ENCODE data around the gene NOTCH4.

Gene NOTCH4

DNA sequence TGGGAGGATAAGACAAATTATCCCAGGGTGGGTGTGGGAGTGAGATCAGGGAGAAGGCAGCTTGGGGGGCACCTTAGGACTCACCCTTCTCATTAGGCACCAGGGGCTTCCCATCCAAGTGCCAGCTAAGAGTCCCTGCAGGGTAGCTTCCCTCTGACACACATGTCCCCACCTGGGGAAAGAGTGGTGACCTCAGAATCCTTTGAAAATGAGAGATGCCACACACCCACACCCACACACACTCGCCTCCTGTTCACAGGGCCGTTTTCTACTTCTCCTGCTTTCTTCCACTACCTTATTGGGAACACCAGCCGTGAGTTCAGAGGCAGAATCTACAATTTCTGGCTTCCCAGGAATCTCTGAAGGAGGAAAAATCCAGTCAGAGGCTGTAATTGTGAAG, 40.8 kb downstream of the NOTCH4 start:
- TF ChIP-seq CEBPB (IDR thresholded peaks at IDR 0.05) (no peak), CREB1 (IDR thresholded peaks at IDR 0.05; ENCODE audit: low read depth) (no peak)
- TF ChIP-seq, protein P1, sequence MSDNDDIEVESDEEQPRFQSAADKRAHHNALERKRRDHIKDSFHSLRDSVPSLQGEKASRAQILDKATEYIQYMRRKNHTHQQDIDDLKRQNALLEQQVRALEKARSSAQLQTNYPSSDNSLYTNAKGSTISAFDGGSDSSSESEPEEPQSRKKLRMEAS (IDR thresholded peaks at IDR 0.05): no peak

DNA sequence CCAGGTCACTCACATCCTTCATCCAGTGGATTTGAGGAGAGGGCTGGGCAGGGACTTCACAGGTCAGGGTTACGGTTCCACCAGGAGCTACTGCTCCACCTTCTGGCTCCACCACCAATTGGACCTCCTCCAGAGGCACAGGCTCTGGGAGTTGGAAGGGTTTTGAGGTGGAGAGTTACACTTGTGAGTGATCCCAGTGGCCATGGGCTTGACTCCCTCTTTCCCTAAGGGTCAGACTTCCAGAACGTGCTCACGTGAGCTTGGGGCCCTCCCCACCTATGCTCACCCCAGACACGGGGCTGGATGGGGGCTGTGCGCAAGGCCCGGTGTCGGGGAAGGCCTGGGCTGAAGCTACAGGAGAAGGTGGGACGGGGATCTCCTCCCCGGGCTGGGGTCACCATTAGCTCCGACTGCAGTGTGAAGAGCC, 41.3 kb downstream of the NOTCH4 start:
- no peak for TF ChIP-seq CREB1 (IDR thresholded peaks at IDR 0.05; ENCODE audit: low read depth)

DNA sequence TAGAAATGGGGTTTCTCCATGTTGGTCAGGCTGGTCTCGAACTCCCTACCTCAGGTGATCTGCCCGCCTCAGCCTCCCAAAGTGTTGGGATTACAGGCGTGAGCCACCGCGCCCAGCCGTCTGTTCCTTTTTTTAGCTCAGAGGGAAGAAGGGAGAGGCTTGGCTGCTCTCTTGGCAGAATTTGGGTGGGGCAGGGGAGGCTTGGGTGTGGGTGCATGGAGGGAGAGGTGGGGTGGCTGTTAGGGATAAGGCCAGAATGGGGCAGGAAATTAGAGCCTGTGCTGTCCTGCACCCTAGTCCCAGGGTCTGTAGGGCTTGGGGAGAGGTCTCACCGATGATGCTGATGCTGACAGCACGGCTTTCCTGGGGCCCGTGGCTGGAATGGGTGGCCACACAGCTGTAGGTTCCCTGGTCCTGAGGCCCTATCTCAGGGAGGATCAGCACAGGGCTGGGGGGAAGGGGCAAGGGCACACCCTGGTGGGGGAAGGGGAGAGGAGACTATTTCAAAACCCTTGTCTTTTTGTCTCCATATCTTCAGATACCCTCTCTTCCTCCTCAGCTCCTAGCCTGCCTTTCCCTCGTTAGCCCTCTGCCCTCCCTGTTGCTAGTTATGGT, 41.8 kb downstream of the NOTCH4 start:
- TF ChIP-seq NFIC (IDR thresholded peaks at IDR 0.05) (no peak), YY1 (IDR thresholded peaks at IDR 0.05; ENCODE audit: low read depth) (no peak), FOXM1 (IDR thresholded peaks at IDR 0.05; ENCODE audit: borderline replicate concordance, low read depth) (no peak)
- TF ChIP-seq, protein P1 (IDR thresholded peaks at IDR 0.05): no peak

DNA sequence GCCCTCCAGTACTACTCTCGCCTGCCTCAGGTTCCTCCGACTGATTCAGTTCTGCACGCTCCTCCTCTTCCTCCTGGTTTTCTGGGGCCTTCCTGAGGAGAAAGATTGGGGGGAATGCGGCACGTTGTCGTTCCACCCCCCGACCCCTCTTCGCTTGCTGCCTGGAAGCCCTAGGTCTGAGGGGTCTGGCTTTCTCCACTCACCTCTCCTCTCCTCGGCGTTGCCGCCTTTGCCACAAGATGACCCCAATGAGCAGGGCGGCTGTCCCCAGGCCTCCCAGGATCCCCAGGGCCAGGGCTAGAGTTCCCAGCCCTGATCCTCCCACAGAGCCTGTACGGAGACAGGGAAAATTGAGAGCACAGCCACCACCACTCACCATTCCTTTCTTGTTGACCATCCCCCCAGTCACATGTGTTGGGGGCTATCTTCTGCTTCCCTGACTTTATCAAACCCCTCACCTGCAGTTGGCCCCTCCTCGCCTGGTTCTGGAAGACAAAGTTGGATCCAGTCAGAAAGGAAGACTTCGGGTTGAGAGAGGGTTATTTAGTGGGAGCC, 42.6 kb downstream of the NOTCH4 start:
- TF ChIP-seq FOXM1 (IDR thresholded peaks at IDR 0.05; ENCODE audit: borderline replicate concordance, low read depth) (no peak), RAD21 (IDR thresholded peaks at IDR 0.05; ENCODE audit: low read depth) (no peak)
- TF ChIP-seq, protein P1 (IDR thresholded peaks at IDR 0.05): no peak
- TF ChIP-seq, protein P2, sequence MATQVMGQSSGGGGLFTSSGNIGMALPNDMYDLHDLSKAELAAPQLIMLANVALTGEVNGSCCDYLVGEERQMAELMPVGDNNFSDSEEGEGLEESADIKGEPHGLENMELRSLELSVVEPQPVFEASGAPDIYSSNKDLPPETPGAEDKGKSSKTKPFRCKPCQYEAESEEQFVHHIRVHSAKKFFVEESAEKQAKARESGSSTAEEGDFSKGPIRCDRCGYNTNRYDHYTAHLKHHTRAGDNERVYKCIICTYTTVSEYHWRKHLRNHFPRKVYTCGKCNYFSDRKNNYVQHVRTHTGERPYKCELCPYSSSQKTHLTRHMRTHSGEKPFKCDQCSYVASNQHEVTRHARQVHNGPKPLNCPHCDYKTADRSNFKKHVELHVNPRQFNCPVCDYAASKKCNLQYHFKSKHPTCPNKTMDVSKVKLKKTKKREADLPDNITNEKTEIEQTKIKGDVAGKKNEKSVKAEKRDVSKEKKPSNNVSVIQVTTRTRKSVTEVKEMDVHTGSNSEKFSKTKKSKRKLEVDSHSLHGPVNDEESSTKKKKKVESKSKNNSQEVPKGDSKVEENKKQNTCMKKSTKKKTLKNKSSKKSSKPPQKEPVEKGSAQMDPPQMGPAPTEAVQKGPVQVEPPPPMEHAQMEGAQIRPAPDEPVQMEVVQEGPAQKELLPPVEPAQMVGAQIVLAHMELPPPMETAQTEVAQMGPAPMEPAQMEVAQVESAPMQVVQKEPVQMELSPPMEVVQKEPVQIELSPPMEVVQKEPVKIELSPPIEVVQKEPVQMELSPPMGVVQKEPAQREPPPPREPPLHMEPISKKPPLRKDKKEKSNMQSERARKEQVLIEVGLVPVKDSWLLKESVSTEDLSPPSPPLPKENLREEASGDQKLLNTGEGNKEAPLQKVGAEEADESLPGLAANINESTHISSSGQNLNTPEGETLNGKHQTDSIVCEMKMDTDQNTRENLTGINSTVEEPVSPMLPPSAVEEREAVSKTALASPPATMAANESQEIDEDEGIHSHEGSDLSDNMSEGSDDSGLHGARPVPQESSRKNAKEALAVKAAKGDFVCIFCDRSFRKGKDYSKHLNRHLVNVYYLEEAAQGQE (IDR thresholded peaks at IDR 0.05; ENCODE audit: low read depth): no peak

DNA sequence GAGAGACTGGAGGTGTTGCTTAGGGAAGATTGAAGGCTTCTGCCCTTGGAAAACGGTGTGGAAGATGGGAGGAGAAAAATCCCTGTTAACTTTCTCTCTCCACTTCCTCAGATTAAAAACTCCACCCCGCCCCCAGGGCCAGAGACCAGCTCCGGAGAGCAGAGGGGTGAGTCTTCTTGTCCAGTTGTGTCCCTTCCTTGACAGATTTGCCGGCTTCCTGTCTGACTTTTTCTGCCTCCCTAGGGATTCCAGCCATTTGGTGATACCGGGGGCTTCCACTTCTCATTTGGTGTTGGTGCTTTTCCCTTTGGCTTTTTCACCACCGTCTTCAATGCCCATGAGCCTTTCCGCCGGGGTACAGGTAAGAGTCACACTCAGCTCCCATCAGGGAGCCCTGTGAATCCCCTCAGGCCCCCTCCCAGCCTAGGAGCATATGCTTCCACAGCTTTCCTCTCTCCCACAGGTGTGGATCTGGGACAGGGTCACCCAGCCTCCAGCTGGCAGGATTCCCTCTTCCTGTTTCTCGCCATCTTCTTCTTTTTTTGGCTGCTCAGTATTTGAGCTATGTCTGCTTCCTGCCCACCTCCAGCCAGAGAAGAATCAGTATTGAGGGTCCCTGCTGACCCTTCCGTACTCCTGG, 44.0 kb downstream of the NOTCH4 start:
- TF ChIP-seq CREB1 (IDR thresholded peaks at IDR 0.05; ENCODE audit: low read depth) (no peak), TCF12 (IDR thresholded peaks at IDR 0.05; ENCODE audit: low read depth) (no peak), ZBTB7A (IDR thresholded peaks at IDR 0.05; ENCODE audit: low read depth) (no peak), TEAD4 (IDR thresholded peaks at IDR 0.05) (no peak), EP300 (IDR thresholded peaks at IDR 0.05; ENCODE audit: borderline replicate concordance) (no peak), EGR1 (IDR thresholded peaks at IDR 0.05) (no peak), RAD21 (IDR thresholded peaks at IDR 0.05; ENCODE audit: low read depth) (no peak), YY1 (IDR thresholded peaks at IDR 0.05; ENCODE audit: low read depth) (no peak), CEBPB (IDR thresholded peaks at IDR 0.05) (no peak), FOXM1 (IDR thresholded peaks at IDR 0.05; ENCODE audit: borderline replicate concordance, low read depth) (no peak), NFIC (IDR thresholded peaks at IDR 0.05) (no peak), TAF1 (IDR thresholded peaks at IDR 0.05; ENCODE audit: low read depth) (no peak)
- TF ChIP-seq, protein P2 (IDR thresholded peaks at IDR 0.05; ENCODE audit: low read depth): no peak
- TF ChIP-seq, protein P3, sequence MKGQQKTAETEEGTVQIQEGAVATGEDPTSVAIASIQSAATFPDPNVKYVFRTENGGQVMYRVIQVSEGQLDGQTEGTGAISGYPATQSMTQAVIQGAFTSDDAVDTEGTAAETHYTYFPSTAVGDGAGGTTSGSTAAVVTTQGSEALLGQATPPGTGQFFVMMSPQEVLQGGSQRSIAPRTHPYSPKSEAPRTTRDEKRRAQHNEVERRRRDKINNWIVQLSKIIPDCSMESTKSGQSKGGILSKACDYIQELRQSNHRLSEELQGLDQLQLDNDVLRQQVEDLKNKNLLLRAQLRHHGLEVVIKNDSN (IDR thresholded peaks at IDR 0.05): no peak
- TF ChIP-seq, protein P1 (IDR thresholded peaks at IDR 0.05): no peak

DNA sequence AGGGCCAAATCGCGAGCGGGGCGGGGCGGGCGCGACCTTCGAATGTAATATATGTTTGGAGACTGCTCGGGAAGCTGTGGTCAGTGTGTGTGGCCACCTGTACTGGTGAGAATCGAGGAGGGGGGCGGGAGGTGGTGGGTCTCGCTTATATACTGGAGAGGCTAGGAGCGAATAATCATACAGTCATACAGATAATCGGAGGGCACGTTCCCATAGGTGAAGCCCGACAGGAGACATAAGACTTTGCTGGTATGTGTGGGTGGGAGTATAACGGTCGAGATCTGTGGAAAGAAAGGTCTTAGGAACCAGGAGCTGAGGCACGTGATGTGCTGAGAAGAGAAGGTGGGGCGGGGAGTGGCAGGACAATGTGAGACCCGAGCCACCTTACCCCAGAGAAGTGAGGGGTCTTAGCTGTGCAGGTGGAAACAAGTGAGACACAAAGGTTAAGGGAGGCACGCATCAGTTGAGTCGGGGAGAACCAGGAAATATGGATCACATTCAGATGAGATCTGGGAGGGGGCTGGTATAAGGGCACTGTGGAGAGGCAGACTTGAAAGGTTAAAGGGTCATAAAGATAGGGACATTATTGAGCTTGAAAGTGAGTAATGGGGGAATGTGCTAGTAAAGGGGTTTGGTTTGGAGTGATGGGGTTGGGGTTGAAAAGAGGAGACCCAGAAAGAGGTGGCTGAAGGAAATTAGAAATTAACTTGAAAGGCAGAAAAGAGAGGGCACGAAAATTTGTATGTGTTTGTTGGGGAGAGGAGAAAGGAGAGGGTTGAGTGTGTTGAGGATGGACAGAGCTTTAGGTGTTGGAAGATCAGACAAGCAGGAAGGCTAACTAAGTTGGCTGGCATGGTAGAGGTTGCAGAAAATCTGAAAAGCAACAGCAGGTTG, 45.1 kb downstream of the NOTCH4 start:
- 0 out of 2 replicates have a peak, but pooled peaks have one; percentile 2 for TF ChIP-seq TAF1 (IDR thresholded peaks at IDR 0.05; ENCODE audit: low read depth)
- TF ChIP-seq, protein P3 (IDR thresholded peaks at IDR 0.05): peak; percentile 77
- no peak for TF ChIP-seq TEAD4 (IDR thresholded peaks at IDR 0.05)
